GM23248 (cell line): ENCODE data around the gene SULT1A2.

Source experiments
- EZH2 ChIP-seq: fragments of 200-600 bp; sonication (generic); IDR thresholded peaks from 2 replicates; pipeline ENCODE4 v1.6.1; 2018; ENCODE audit warnings: antibody characterized with exemption, mild to moderate bottlenecking; ENCODE audit not compliant: insufficient read depth, poor library complexity, severe bottlenecking
- EZH2phosphoT487 ChIP-seq: fragments of 200-600 bp; sonication (generic); IDR thresholded peaks from 2 replicates; pipeline ENCODE4 v1.6.1; 2018; ENCODE audit warnings: antibody characterized with exemption, moderate library complexity, mild to moderate bottlenecking, low read depth; ENCODE audit not compliant: insufficient read depth

- TF ChIP-seq EZH2phosphoT487: no peak
- TF ChIP-seq EZH2: no peak
Measured at GRCh38 chr16:28606291-28607115, 9.7 kb upstream of the SULT1A2 start.
